ENCODE measurements around the gene EVC.

EVC gene

DNA sequence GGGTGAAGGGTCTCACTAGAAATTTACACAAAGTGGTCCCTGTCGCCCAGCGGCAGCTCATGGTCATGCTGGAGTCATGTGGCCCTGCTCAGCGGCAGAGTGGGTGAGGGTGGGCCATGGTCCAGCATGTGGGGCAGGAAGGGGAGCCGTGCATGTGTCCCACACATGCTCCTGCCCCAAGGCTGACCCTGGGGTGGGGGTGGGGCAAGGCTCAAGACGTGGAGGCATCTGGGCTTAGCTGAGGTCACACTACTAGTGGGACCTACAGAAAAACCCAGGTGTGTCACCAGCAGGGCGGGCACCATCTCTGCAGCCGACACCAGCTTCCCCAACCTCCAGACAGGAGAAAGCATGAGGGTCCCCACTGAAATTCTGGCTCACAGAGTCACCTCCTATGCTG, 42.4 kb downstream of the EVC start:
- no peak overlapping the region for H3K27ac Mint-ChIP-seq
- peaks cover 1% of the 10 kb centered on the region for H3K4me1 Mint-ChIP-seq (ENCODE audit: low read depth)

DNA sequence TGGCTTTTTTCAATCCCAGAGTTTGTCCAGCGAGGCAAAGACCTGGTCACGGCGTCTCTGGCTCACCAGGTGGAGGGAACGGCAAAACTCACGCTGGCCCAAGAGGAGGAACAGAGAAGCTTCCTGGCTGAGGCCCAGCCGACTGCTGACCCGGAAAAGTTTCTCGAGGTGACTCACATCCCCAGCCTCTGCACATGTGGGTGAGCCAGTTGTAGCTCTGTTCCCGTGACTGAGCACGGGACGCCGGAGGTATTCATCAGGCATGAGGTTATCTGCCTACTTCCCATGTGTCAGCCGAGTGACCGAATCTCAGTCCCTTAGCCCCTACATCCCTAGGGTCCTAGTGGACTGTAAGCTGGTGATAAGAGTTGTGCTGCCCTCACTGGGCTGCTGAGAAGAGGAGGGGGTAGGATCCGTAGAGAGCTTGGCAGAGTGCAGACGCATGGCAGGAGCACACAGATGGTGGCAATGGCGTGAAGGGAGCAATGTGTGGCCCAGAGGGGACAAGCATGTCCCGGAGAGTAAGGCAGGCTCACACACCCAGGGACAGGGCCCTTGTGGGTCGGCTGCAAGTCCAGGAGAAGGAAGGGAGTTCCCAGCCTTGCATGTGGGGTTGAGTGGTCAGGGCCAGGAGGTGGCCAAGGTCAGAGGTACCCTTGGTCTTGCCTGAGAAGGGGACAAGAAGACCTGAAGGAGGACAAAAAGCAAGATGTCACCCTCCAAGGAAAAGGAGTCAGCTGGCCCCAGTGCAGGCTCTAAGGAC, 42.9 kb downstream of the EVC start:
- H3K27me3 Mint-ChIP-seq, result no peaks in the 10 kb centered on the region
- no peaks in the 10 kb centered on the region for H3K9me3 Mint-ChIP-seq
- no peak overlapping the region for H3K4me3 Mint-ChIP-seq
- peaks cover 7% of the 10 kb centered on the region for H3K4me1 Mint-ChIP-seq (ENCODE audit: low read depth)
- no peaks in the 10 kb centered on the region for H3K36me3 Mint-ChIP-seq (ENCODE audit: low read depth)
- peak overlapping the region; percentile 16 for H3K27ac Mint-ChIP-seq

More for the DNA sequence above, 42.4 kb downstream of the EVC start:
- no peaks in the 10 kb centered on the region for H3K27me3 Mint-ChIP-seq
- H3K4me3 Mint-ChIP-seq, result no peak overlapping the region
- no peaks in the 10 kb centered on the region for H3K36me3 Mint-ChIP-seq (ENCODE audit: low read depth)
- no peaks in the 10 kb centered on the region for H3K9me3 Mint-ChIP-seq

GRCh38 chr4:5754529-5754881, 43.5 kb downstream of the EVC start:
- Mint-ChIP-seq H3K36me3 (ENCODE audit: low read depth) (no peaks in the 10 kb centered on the region), H3K27ac (no peak overlapping the region), H3K4me1 (ENCODE audit: low read depth) (peaks cover 8% of the 10 kb centered on the region), H3K27me3 (no peaks in the 10 kb centered on the region), H3K4me3 (no peak overlapping the region), H3K9me3 (no peaks in the 10 kb centered on the region)

- Mint-ChIP-seq H3K36me3 (ENCODE audit: low read depth) (no peaks in the 10 kb centered on the region), H3K4me1 (ENCODE audit: low read depth) (peaks cover 8% of the 10 kb centered on the region), H3K27ac (no peak overlapping the region), H3K27me3 (no peaks in the 10 kb centered on the region), H3K4me3 (no peak overlapping the region), H3K9me3 (no peaks in the 10 kb centered on the region)
Observed at GRCh38 chr4:5755161-5755560, 44.2 kb downstream of the EVC start.

- H3K27ac Mint-ChIP-seq, result no peak overlapping the region
- H3K4me1 Mint-ChIP-seq (ENCODE audit: low read depth), result peaks cover 8% of the 10 kb centered on the region
- no peaks in the 10 kb centered on the region for H3K36me3 Mint-ChIP-seq (ENCODE audit: low read depth)
- H3K9me3 Mint-ChIP-seq, result no peaks in the 10 kb centered on the region
- H3K4me3 Mint-ChIP-seq, result no peak overlapping the region
- H3K27me3 Mint-ChIP-seq, result no peaks in the 10 kb centered on the region
Observed at GRCh38 chr4:5755679-5756078, 44.7 kb downstream of the EVC start.

GRCh38 chr4:5756271-5756670, 45.3 kb downstream of the EVC start:
- Mint-ChIP-seq H3K4me3 (no peak overlapping the region), H3K27ac (no peak overlapping the region), H3K36me3 (ENCODE audit: low read depth) (no peaks in the 10 kb centered on the region), H3K27me3 (no peaks in the 10 kb centered on the region), H3K4me1 (ENCODE audit: low read depth) (peaks cover 8% of the 10 kb centered on the region), H3K9me3 (no peaks in the 10 kb centered on the region)

GRCh38 chr4:5757091-5757490, 46.1 kb downstream of the EVC start:
- H3K4me1 Mint-ChIP-seq (ENCODE audit: low read depth), result peaks cover 8% of the 10 kb centered on the region
- no peak overlapping the region for H3K4me3 Mint-ChIP-seq
- H3K27me3 Mint-ChIP-seq, result no peaks in the 10 kb centered on the region
- H3K9me3 Mint-ChIP-seq, result no peaks in the 10 kb centered on the region
- H3K36me3 Mint-ChIP-seq (ENCODE audit: low read depth), result no peaks in the 10 kb centered on the region
- no peak overlapping the region for H3K27ac Mint-ChIP-seq

DNA sequence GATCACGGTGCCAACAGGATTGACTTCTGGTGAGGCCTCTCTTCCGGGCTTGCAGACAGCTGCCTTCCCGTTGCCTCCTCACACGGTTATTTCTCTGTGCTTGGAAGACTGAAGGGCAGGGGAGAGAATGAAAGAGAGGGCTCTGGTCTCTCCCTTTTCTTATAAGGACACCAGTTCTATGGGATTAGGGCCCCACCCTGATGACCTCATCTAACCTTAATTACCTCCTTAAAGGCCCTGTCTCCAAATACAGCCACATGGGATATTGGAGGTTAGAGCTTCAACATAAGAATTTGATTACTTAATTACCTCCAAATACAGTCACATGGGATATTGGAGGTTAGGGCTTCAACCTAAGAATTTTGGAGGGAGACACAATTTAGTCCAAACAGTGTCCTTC, 46.5 kb downstream of the EVC start:
- Mint-ChIP-seq H3K36me3 (ENCODE audit: low read depth) (no peaks in the 10 kb centered on the region), H3K4me1 (ENCODE audit: low read depth) (peaks cover 8% of the 10 kb centered on the region), H3K27ac (no peak overlapping the region), H3K9me3 (no peaks in the 10 kb centered on the region), H3K4me3 (no peak overlapping the region), H3K27me3 (no peaks in the 10 kb centered on the region)

- Mint-ChIP-seq H3K36me3 (ENCODE audit: low read depth) (no peaks in the 10 kb centered on the region), H3K27ac (no peak overlapping the region), H3K27me3 (no peaks in the 10 kb centered on the region), H3K9me3 (no peaks in the 10 kb centered on the region), H3K4me1 (ENCODE audit: low read depth) (peaks cover 8% of the 10 kb centered on the region), H3K4me3 (no peak overlapping the region)
Observed at GRCh38 chr4:5757954-5758353, 47.0 kb downstream of the EVC start.

DNA sequence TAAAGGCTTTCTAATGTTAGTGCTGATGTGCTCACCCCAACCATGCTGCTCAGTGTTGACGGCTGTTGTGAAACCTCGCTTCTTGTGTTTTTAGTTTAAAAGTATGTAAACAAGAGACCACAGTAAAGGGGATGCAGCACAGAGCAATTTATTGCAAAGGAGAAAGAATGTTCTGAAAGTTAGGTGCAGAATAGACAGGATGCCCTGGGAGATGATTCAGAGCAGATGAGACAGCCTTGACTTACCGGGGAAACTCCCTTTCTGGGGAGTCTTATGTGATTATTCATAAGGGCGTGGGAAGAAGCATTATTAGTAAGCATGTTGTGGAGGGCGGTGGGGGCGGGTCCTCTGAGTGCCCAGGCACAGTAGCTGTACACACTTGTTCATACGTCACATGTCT, 47.7 kb downstream of the EVC start:
- Mint-ChIP-seq H3K27me3 (no peaks in the 10 kb centered on the region), H3K9me3 (no peaks in the 10 kb centered on the region), H3K36me3 (ENCODE audit: low read depth) (no peaks in the 10 kb centered on the region), H3K4me3 (no peak overlapping the region), H3K4me1 (ENCODE audit: low read depth) (peaks cover 8% of the 10 kb centered on the region), H3K27ac (no peak overlapping the region)

- H3K36me3 Mint-ChIP-seq (ENCODE audit: low read depth), result no peaks in the 10 kb centered on the region
- H3K27ac Mint-ChIP-seq, result no peak overlapping the region
- no peaks in the 10 kb centered on the region for H3K27me3 Mint-ChIP-seq
- no peak overlapping the region for H3K4me3 Mint-ChIP-seq
- H3K9me3 Mint-ChIP-seq, result no peaks in the 10 kb centered on the region
- H3K4me1 Mint-ChIP-seq (ENCODE audit: low read depth), result peaks cover 8% of the 10 kb centered on the region
Observed at GRCh38 chr4:5759236-5760075, 48.5 kb downstream of the EVC start.

- Mint-ChIP-seq H3K36me3 (ENCODE audit: low read depth) (no peaks in the 10 kb centered on the region), H3K27me3 (no peaks in the 10 kb centered on the region), H3K9me3 (no peaks in the 10 kb centered on the region), H3K4me3 (no peak overlapping the region), H3K27ac (no peak overlapping the region), H3K4me1 (ENCODE audit: low read depth) (peaks cover 8% of the 10 kb centered on the region)
Observed at GRCh38 chr4:5760246-5760645, 49.2 kb downstream of the EVC start.

- no peak overlapping the region for H3K27ac Mint-ChIP-seq
- no peak overlapping the region for H3K4me3 Mint-ChIP-seq
- H3K9me3 Mint-ChIP-seq, result no peaks in the 10 kb centered on the region
- H3K4me1 Mint-ChIP-seq (ENCODE audit: low read depth), result peaks cover 8% of the 10 kb centered on the region
- H3K36me3 Mint-ChIP-seq (ENCODE audit: low read depth), result no peaks in the 10 kb centered on the region
- no peaks in the 10 kb centered on the region for H3K27me3 Mint-ChIP-seq
Observed at GRCh38 chr4:5760936-5761480, 50.0 kb downstream of the EVC start.

GRCh38 chr4:5770051-5770450, 59.0 kb downstream of the EVC start:
- no peak overlapping the region for H3K27ac Mint-ChIP-seq
- no peaks in the 10 kb centered on the region for H3K4me1 Mint-ChIP-seq (ENCODE audit: low read depth)
- H3K4me3 Mint-ChIP-seq, result no peak overlapping the region
- H3K9me3 Mint-ChIP-seq, result peaks cover 8% of the 10 kb centered on the region
- no peaks in the 10 kb centered on the region for H3K36me3 Mint-ChIP-seq (ENCODE audit: low read depth)
- no peaks in the 10 kb centered on the region for H3K27me3 Mint-ChIP-seq

DNA sequence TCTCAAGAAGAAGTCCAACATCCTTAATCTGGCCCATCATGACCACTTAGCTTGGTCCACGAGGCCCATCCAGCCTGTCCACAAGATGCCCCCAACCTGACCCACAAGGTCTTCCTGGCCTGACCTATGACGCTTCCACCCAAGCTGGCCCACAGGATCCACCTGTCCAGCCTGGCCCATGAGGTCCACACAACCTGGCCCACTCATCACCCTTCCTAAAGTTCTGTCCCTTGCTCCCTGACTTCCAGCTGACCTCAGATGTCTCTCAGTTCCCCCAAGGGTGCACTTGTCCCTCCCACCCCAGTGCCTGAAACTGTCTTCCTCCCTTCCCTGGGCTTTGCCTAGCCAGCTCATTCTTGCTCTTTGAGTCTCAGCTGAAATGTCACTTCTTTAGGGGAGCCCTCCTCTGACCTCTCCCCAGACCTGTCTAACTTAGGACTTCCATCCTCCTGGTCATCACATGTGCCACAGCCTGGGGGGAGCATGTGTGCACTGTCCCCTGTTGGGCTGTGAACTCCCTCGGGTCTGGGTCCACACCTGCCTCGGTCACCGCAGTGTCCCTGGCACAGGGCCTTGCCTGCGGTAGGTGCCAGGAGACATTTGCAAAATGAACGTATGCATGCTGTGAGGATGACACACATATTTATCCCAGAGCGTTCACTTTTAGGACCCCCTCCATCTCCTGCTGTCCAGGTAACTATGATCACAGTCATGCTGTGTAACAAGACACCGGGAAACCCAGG, 61.7 kb downstream of the EVC start:
- peaks cover 16% of the 10 kb centered on the region for H3K9me3 Mint-ChIP-seq
- H3K36me3 Mint-ChIP-seq (ENCODE audit: low read depth), result peaks cover 4% of the 10 kb centered on the region
- H3K4me3 Mint-ChIP-seq, result no peak overlapping the region
- H3K4me1 Mint-ChIP-seq (ENCODE audit: low read depth), result no peaks in the 10 kb centered on the region
- H3K27me3 Mint-ChIP-seq, result no peaks in the 10 kb centered on the region
- H3K27ac Mint-ChIP-seq, result no peak overlapping the region

Data from stimulated activated naive CD8-positive, alpha-beta T cell treated with anti-CD3 and anti-CD28 coated beads, Interleukin-15, Interleukin-2, amounts not matched to agents 100 ng/mL and 50 ng/mL, for 24 hours (primary cell).